Measurements from ENCODE around the gene GSTO1. TPM values are rescaled to one million over a fixed set of nuclear protein-coding genes. Genes with fewer than 3 reads are reported as not detected.

Gene GSTO1
- total RNA-seq (100 to 1,000 TPM; 194 to 372 (median 209) TPM), polyA plus RNA-seq (100 to 1,000 TPM; 434 to 699 TPM)
- long read RNA-seq, donor 1, transcript GSTO1-204 (5 exons, 829 nt), result minor isoform, 18 of 141 reads
- long read RNA-seq, donor 1, transcript GSTO1-202 (6 exons, 972 nt), result major isoform, 112 of 141 reads
- long read RNA-seq, donor 1, transcript GSTO1-201 (5 exons, 900 nt), result minor isoform, 5 of 141 reads
- long read RNA-seq, donor 1, partial matches to known transcripts, result 2 of 141 reads
- long read RNA-seq, donor 1, other reads (novel, unspliced or antisense), result 4 of 141 reads
- long read RNA-seq, donor 2, transcript GSTO1-204 (5 exons, 829 nt), result minor isoform, 16 of 146 reads
- long read RNA-seq, donor 2, transcript GSTO1-201 (5 exons, 900 nt), result minor isoform, 11 of 146 reads
- long read RNA-seq, donor 2, transcript GSTO1-202 (6 exons, 972 nt), result major isoform, 110 of 146 reads
- long read RNA-seq, donor 2, partial matches to known transcripts, result 4 of 146 reads
- long read RNA-seq, donor 2, other reads (novel, unspliced or antisense), result 4 of 146 reads
- long read RNA-seq, donor 3, transcript GSTO1-202 (6 exons, 972 nt), result major isoform, 47 of 63 reads
- long read RNA-seq, donor 3, transcript GSTO1-204 (5 exons, 829 nt), result minor isoform, 10 of 63 reads
- long read RNA-seq, donor 3, partial matches to known transcripts, result 1 of 63 reads
- long read RNA-seq, donor 3, other reads (novel, unspliced or antisense), result 2 of 63 reads

- WGBS, 4 donors, result 1% methylated on average over 54 to 69 of the region's 69 CpGs
- peak in 1 of 2 donors; percentile 77 for TF ChIP-seq POLR2A (IDR thresholded peaks at IDR 0.05)
- TF ChIP-seq CTCF (IDR thresholded peaks at IDR 0.05), result peak in 2 of 12 donors; percentile 2 to 10
- H3K4me3 ChIP-seq, result peak within 1 kb of the TSS; percentile 76 to 98 (median 86)
- DNase-seq, result peak; percentile 87 to 92 (median 89)
- peak within 1 kb of the TSS; percentile 96 to 100 (median 98) for H3K27ac ChIP-seq
- peaks cover 3 to 50% (median 33%) of the 10 kb centered on the region in 12 donors for H3K4me1 ChIP-seq
- H3K27me3 ChIP-seq, result no peaks in the 10 kb centered on the region
- intact Hi-C loops (cut with DNase I), result loop anchor here in 3 of 10 donors (1.0 to 10.0 kb wide), 4 partner anchors 22 to 132 kb away; partner anchors contain the start of genes CFAP43 (in 2 of the 3) and SFR1 (in 2 of the 3)
- H3K36me3 ChIP-seq, result peaks cover 0 to 36% (median 26%) of the 10 kb centered on the region in 9 donors
- peak; percentile 82 to 93 (median 91) for ATAC-seq
- H3K9me3 ChIP-seq, result no peaks in the 10 kb centered on the region
Observed at GRCh38 chr10:104254493-104255310, at the start of gene GSTO1. Gene GSTO1, plus strand, starts transcription at chr10:104254892. Its CDS starts 37 bp downstream, at chr10:104254929.

GRCh38 chr10:104208730-104209129 is 46.0 kb upstream of the GSTO1 start:
- Histone ChIP-seq H3K27ac (no peak overlapping the region), H3K4me3 (no peak overlapping the region), H3K9me3 (no peaks in the 10 kb centered on the region), H3K27me3 (no peaks in the 10 kb centered on the region), H3K4me1 (peaks cover 0 to 4% (median 0%) of the 10 kb centered on the region in 12 donors), H3K36me3 (no peaks in the 10 kb centered on the region)
- no peak for TF ChIP-seq CTCF (IDR thresholded peaks at IDR 0.05)
- no peak for ATAC-seq
- intact Hi-C loops (cut with DNase I), result loop anchor here in 9 of 10 donors (1.0 to 10.0 kb wide), 8 partner anchors 160 to 496 kb away; no protein-coding TSS in a partner anchor
- WGBS, 4 donors, result 29 to 44% (median 37%) methylated on average over 3 of the region's 3 CpGs
- DNase-seq, result no peak

- Histone ChIP-seq H3K9me3 (no peaks in the 10 kb centered on the region), H3K27me3 (no peaks in the 10 kb centered on the region), H3K27ac (no peak overlapping the region), H3K4me3 (no peak overlapping the region), H3K4me1 (peaks cover 0 to 4% (median 0%) of the 10 kb centered on the region in 12 donors), H3K36me3 (no peaks in the 10 kb centered on the region)
- ATAC-seq, result peak in 3 of 4 donors; percentile 49 to 71 (median 68)
- DNase-seq, result peak in 2 of 5 donors; percentile 20 to 33
- 27 to 38% (median 32%) methylated on average over 2 of the region's 2 CpGs for WGBS, 4 donors
- TF ChIP-seq POLR2A (IDR thresholded peaks at IDR 0.05) (no peak), CTCF (IDR thresholded peaks at IDR 0.05) (peak; percentile 30 to 70 (median 52))
- intact Hi-C loops (cut with DNase I), result loop anchor here (1.0 to 10.0 kb wide), 9 partner anchors 161 to 497 kb away; no protein-coding TSS in a partner anchor
Observed at GRCh38 chr10:104209575-104210198, 45.0 kb upstream of the GSTO1 start.

Data from heart left ventricle (tissue), 16 donors.